GOT3 (cell line): ENCODE results near the gene REXO1.
"Not testable (repeated sequence)": the region's sequence is repeated elsewhere in the genome, so short reads cannot be mapped to it uniquely, and the experiment has no call there.

ENCODE experiments used
- DNase-seq: peaks from one replicate; lab custom pipeline; 2025; ENCODE audit warnings: mixed read lengths; lab: John Stamatoyannopoulos, UW

REXO1 gene

GRCh38 chr19:1876496-1877279, 28.4 kb upstream of the REXO1 start:
- not testable (repeated sequence) for DNase-seq

GRCh38 chr19:1875646-1876495, 27.6 kb upstream of the REXO1 start:
- DNase-seq: peak; percentile 51

GRCh38 chr19:1875265-1875645, 27.0 kb upstream of the REXO1 start:
- DNase-seq: not testable (repeated sequence)

GRCh38 chr19:1874554-1875185, 26.4 kb upstream of the REXO1 start:
- no peak for DNase-seq

- no peak for DNase-seq
Measured at GRCh38 chr19:1873524-1874473, 25.5 kb upstream of the REXO1 start.

GRCh38 chr19:1872807-1873523, 24.7 kb upstream of the REXO1 start:
- DNase-seq: no peak

GRCh38 chr19:1871630-1872029, 23.3 kb upstream of the REXO1 start:
- DNase-seq: no peak

GRCh38 chr19:1871140-1871597, 22.9 kb upstream of the REXO1 start:
- DNase-seq: no peak

- no peak for DNase-seq
Measured at GRCh38 chr19:1868971-1869370, 20.7 kb upstream of the REXO1 start.

GRCh38 chr19:1867349-1867724, 19.1 kb upstream of the REXO1 start:
- DNase-seq: no peak

- no peak for DNase-seq
Measured at GRCh38 chr19:1866693-1867348, 18.5 kb upstream of the REXO1 start.

GRCh38 chr19:1865172-1866010, 17.1 kb upstream of the REXO1 start:
- no peak for DNase-seq

- DNase-seq: no peak
Measured at GRCh38 chr19:1864480-1865171, 16.3 kb upstream of the REXO1 start.

GRCh38 chr19:1863638-1864479, 15.6 kb upstream of the REXO1 start:
- peak; percentile 84 for DNase-seq

- DNase-seq: no peak
Measured at GRCh38 chr19:1863328-1863637, 15.0 kb upstream of the REXO1 start, which contains the start of gene KLF16. Gene KLF16 (minus strand): TSS chr19:1863579. CDS start chr19:1863497, 82 bp downstream.

GRCh38 chr19:1862424-1863327, 14.4 kb upstream of the REXO1 start:
- no peak for DNase-seq

- DNase-seq: no peak
Measured at GRCh38 chr19:1862068-1862423, 13.8 kb upstream of the REXO1 start.
